ENCODE measurements around the gene LYPD6B.
A peak's percentile ranks its signal among the peaks of the same experiment; 100 is the strongest.

The LYPD6B gene

GRCh38 chr2:149064856-149065630, 26.5 kb downstream of the LYPD6B start:
- Mint-ChIP-seq H3K4me3 (no peak overlapping the region), H3K27ac (no peak overlapping the region), H3K4me1 (ENCODE audit: low read depth) (peaks cover 10% of the 10 kb centered on the region), H3K27me3 (ENCODE audit: low read depth) (peaks cover 12% of the 10 kb centered on the region), H3K9me3 (no peaks in the 10 kb centered on the region), H3K36me3 (ENCODE audit: low read depth) (no peaks in the 10 kb centered on the region)

GRCh38 chr2:149068225-149068995, 29.9 kb downstream of the LYPD6B start:
- no peaks in the 10 kb centered on the region for H3K27me3 Mint-ChIP-seq (ENCODE audit: low read depth)
- peak overlapping the region; percentile 16 for H3K27ac Mint-ChIP-seq
- no peaks in the 10 kb centered on the region for H3K36me3 Mint-ChIP-seq (ENCODE audit: low read depth)
- peaks cover 11% of the 10 kb centered on the region for H3K4me1 Mint-ChIP-seq (ENCODE audit: low read depth)
- H3K4me3 Mint-ChIP-seq, result no peak overlapping the region
- H3K9me3 Mint-ChIP-seq, result no peaks in the 10 kb centered on the region

- Mint-ChIP-seq H3K36me3 (ENCODE audit: low read depth) (no peaks in the 10 kb centered on the region), H3K27me3 (ENCODE audit: low read depth) (no peaks in the 10 kb centered on the region), H3K4me3 (no peak overlapping the region), H3K27ac (peak overlapping the region; percentile 16), H3K9me3 (no peaks in the 10 kb centered on the region), H3K4me1 (ENCODE audit: low read depth) (peaks cover 11% of the 10 kb centered on the region)
Measured at GRCh38 chr2:149068996-149069888, 30.7 kb downstream of the LYPD6B start.

- H3K9me3 Mint-ChIP-seq, result no peaks in the 10 kb centered on the region
- H3K36me3 Mint-ChIP-seq (ENCODE audit: low read depth), result no peaks in the 10 kb centered on the region
- peaks cover 11% of the 10 kb centered on the region for H3K4me1 Mint-ChIP-seq (ENCODE audit: low read depth)
- H3K27me3 Mint-ChIP-seq (ENCODE audit: low read depth), result peaks cover 10% of the 10 kb centered on the region
- no peak overlapping the region for H3K27ac Mint-ChIP-seq
- H3K4me3 Mint-ChIP-seq, result no peak overlapping the region
Measured at GRCh38 chr2:149070681-149071320, 32.3 kb downstream of the LYPD6B start.

GRCh38 chr2:149075105-149075504, 36.6 kb downstream of the LYPD6B start:
- no peak overlapping the region for H3K4me3 Mint-ChIP-seq
- H3K27me3 Mint-ChIP-seq (ENCODE audit: low read depth), result peaks cover 21% of the 10 kb centered on the region
- no peaks in the 10 kb centered on the region for H3K36me3 Mint-ChIP-seq (ENCODE audit: low read depth)
- H3K4me1 Mint-ChIP-seq (ENCODE audit: low read depth), result peaks cover under 1% of the 10 kb centered on the region
- H3K27ac Mint-ChIP-seq, result no peak overlapping the region
- no peaks in the 10 kb centered on the region for H3K9me3 Mint-ChIP-seq

- H3K4me1 Mint-ChIP-seq (ENCODE audit: low read depth), result no peaks in the 10 kb centered on the region
Measured at GRCh38 chr2:149075853-149076252, 37.4 kb downstream of the LYPD6B start.

GRCh38 chr2:149076863-149077412, 38.4 kb downstream of the LYPD6B start:
- peaks cover 25% of the 10 kb centered on the region for H3K27me3 Mint-ChIP-seq (ENCODE audit: low read depth)
- no peaks in the 10 kb centered on the region for H3K9me3 Mint-ChIP-seq
- no peak overlapping the region for H3K4me3 Mint-ChIP-seq
- no peaks in the 10 kb centered on the region for H3K36me3 Mint-ChIP-seq (ENCODE audit: low read depth)
- H3K27ac Mint-ChIP-seq, result no peak overlapping the region
- no peaks in the 10 kb centered on the region for H3K4me1 Mint-ChIP-seq (ENCODE audit: low read depth)

More at GRCh38 chr2:149075853-149076252, 37.4 kb downstream of the LYPD6B start:
- Mint-ChIP-seq H3K4me3 (no peak overlapping the region), H3K27me3 (ENCODE audit: low read depth) (peaks cover 23% of the 10 kb centered on the region), H3K36me3 (ENCODE audit: low read depth) (no peaks in the 10 kb centered on the region), H3K27ac (no peak overlapping the region), H3K9me3 (no peaks in the 10 kb centered on the region)

- H3K27ac Mint-ChIP-seq, result no peak overlapping the region
Measured at GRCh38 chr2:149077861-149078260, 39.4 kb downstream of the LYPD6B start.

GRCh38 chr2:149080099-149080498, 41.6 kb downstream of the LYPD6B start:
- no peaks in the 10 kb centered on the region for H3K9me3 Mint-ChIP-seq
- no peaks in the 10 kb centered on the region for H3K36me3 Mint-ChIP-seq (ENCODE audit: low read depth)
- no peak overlapping the region for H3K4me3 Mint-ChIP-seq
- H3K27me3 Mint-ChIP-seq (ENCODE audit: low read depth), result peaks cover 33% of the 10 kb centered on the region
- H3K27ac Mint-ChIP-seq, result no peak overlapping the region
- H3K4me1 Mint-ChIP-seq (ENCODE audit: low read depth), result no peaks in the 10 kb centered on the region

More at GRCh38 chr2:149077861-149078260, 39.4 kb downstream of the LYPD6B start:
- peaks cover 30% of the 10 kb centered on the region for H3K27me3 Mint-ChIP-seq (ENCODE audit: low read depth)
- no peaks in the 10 kb centered on the region for H3K4me1 Mint-ChIP-seq (ENCODE audit: low read depth)
- no peak overlapping the region for H3K4me3 Mint-ChIP-seq
- H3K9me3 Mint-ChIP-seq, result no peaks in the 10 kb centered on the region
- no peaks in the 10 kb centered on the region for H3K36me3 Mint-ChIP-seq (ENCODE audit: low read depth)

- Mint-ChIP-seq H3K36me3 (ENCODE audit: low read depth) (no peaks in the 10 kb centered on the region), H3K9me3 (no peaks in the 10 kb centered on the region), H3K27ac (no peak overlapping the region), H3K4me1 (ENCODE audit: low read depth) (no peaks in the 10 kb centered on the region), H3K4me3 (no peak overlapping the region), H3K27me3 (ENCODE audit: low read depth) (peaks cover 28% of the 10 kb centered on the region)
Measured at GRCh38 chr2:149080971-149081370, 42.5 kb downstream of the LYPD6B start.

GRCh38 chr2:149082079-149082478, 43.6 kb downstream of the LYPD6B start:
- Mint-ChIP-seq H3K27ac (no peak overlapping the region), H3K4me3 (no peak overlapping the region)

GRCh38 chr2:149082735-149083134, 44.2 kb downstream of the LYPD6B start:
- Mint-ChIP-seq H3K9me3 (no peaks in the 10 kb centered on the region), H3K4me3 (no peak overlapping the region), H3K27me3 (ENCODE audit: low read depth) (peaks cover 23% of the 10 kb centered on the region), H3K4me1 (ENCODE audit: low read depth) (no peaks in the 10 kb centered on the region), H3K27ac (no peak overlapping the region), H3K36me3 (ENCODE audit: low read depth) (no peaks in the 10 kb centered on the region)

More at GRCh38 chr2:149082079-149082478, 43.6 kb downstream of the LYPD6B start:
- no peaks in the 10 kb centered on the region for H3K9me3 Mint-ChIP-seq
- no peaks in the 10 kb centered on the region for H3K4me1 Mint-ChIP-seq (ENCODE audit: low read depth)
- no peaks in the 10 kb centered on the region for H3K36me3 Mint-ChIP-seq (ENCODE audit: low read depth)
- peaks cover 23% of the 10 kb centered on the region for H3K27me3 Mint-ChIP-seq (ENCODE audit: low read depth)

- Mint-ChIP-seq H3K27ac (no peak overlapping the region), H3K4me1 (ENCODE audit: low read depth) (no peaks in the 10 kb centered on the region), H3K36me3 (ENCODE audit: low read depth) (no peaks in the 10 kb centered on the region), H3K9me3 (no peaks in the 10 kb centered on the region), H3K27me3 (ENCODE audit: low read depth) (peaks cover 27% of the 10 kb centered on the region), H3K4me3 (no peak overlapping the region)
Measured at GRCh38 chr2:149084924-149085795, 46.7 kb downstream of the LYPD6B start.

Data from T-helper 1 cell treated with Interleukin-12 subunit alpha and Interleukin-12 subunit beta and Interleukin-4 antibody, amounts not matched to agents 30 μg/mL and 1 μg/mL, for 36 hours (primary cell).